C4-2B (cell line): ENCODE results near the gene VSTM4.

ENCODE experiments used
- H3K27ac ChIP-seq: fragments of 450-650 bp; 2 replicates; pipeline ENCODE4 v1.5.1; 2017
- CTCF ChIP-seq: fragments of 450-650 bp; conservative IDR thresholded peaks from 2 replicates; pipeline ENCODE4 v1.5.1; 2017; ENCODE audit warnings: mild to moderate bottlenecking
- ZFX ChIP-seq: fragments of 450-650 bp; IDR thresholded peaks from 2 replicates; pipeline ENCODE4 v1.6.1; 2017

VSTM4 gene

DNA sequence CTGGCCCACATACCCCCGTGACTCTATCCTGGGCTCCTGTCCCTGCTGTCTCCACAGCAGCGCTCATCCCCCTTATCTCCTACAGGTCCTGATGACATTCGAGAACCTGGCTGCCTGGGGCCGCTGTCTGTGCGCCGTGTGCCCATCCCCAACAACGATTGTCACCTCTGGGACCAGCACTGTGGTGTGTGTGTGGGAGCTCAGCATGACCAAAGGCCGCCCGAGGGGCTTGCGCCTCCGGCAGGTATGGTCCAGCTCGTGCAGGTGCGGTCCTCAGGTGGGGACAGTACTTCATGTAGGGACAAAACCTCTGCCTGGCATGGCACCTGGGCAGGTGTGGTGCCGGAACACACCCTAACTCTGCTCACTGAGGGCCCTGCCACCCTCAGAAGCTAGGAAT lies 145.3 kb downstream of the VSTM4 start:
- H3K27ac ChIP-seq, result no peak overlapping the region
- no peak for TF ChIP-seq CTCF
- TF ChIP-seq ZFX, result no peak

GRCh38 chr10:48968036-48968435 lies 147.3 kb downstream of the VSTM4 start:
- no peak overlapping the region for H3K27ac ChIP-seq

DNA sequence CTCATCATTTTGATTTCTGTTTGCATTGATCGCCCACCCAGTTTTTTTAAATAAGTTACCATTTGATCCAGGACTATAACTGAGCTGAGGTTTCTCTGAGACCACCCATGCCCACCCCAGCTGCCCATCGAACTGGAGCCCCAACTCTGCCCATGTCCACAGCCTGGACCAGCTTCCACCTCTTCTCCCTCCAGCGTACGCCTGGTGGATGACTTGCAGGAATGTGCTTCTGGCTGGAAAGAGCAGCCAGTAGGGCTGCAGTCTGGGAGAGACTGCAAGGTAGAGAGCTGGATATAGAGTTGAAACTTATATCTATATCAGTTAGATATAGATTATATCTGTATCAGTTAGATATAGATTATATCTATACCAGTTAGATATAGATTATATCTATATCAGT lies 149.9 kb downstream of the VSTM4 start:
- no peak overlapping the region for H3K27ac ChIP-seq
- TF ChIP-seq ZFX (no peak), CTCF (no peak)

More at GRCh38 chr10:48968036-48968435, 147.3 kb downstream of the VSTM4 start:
- TF ChIP-seq ZFX (no peak), CTCF (no peak)
